ENCODE results near the gene PUS3.

PUS3 gene, protein sequence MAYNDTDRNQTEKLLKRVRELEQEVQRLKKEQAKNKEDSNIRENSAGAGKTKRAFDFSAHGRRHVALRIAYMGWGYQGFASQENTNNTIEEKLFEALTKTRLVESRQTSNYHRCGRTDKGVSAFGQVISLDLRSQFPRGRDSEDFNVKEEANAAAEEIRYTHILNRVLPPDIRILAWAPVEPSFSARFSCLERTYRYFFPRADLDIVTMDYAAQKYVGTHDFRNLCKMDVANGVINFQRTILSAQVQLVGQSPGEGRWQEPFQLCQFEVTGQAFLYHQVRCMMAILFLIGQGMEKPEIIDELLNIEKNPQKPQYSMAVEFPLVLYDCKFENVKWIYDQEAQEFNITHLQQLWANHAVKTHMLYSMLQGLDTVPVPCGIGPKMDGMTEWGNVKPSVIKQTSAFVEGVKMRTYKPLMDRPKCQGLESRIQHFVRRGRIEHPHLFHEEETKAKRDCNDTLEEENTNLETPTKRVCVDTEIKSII

DNA sequence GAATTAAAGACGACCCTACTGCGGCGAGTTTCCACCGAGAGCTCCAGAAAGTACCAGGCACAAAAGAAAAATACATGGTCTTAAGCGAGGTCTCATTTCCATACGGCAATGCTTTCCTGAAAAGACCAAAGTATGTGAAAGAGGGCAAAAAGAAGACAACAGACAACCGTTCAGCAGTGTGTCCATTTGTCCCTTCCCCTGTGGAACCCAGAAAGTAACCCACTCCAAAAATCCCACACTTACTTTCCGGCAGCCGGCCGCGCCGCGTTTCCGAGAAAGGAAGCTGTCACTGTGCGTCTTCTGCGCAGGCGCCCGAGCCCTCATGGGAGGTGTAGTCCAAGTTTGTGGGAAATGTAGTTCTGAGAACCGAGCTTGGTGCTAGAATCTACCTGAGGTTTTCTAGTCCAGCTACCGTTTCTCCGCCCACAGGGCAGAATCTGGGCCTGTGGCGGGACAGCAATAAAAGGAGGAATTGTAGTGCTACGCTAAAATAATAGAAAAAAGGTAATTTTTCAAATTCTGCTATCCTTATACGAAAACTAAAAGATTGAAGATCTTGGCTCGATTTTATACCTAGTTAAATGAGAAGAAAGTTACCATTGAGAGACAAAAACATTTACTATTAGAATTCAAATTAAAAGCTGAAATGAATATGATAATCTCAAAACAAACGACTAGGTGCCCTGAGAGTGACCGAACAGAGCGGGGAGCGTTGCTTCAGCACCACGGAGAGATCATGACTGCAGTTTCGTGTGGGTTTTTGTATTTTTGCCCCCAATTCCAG, at the start of gene PUS3:
Gene PUS3, minus strand, starts transcription at position 280 of the 784 bp plus-strand sequence. CDS start 6,922 bp downstream, outside the sequence.
- peak; percentile 65 for DNase-seq (ENCODE audit: low read depth)
- no peak for TF ChIP-seq CTCF (IDR thresholded peaks at IDR 0.05; ENCODE audit: control insufficient read depth, extremely low read depth, insufficient read depth)
- peak within 1 kb of the TSS; percentile 70 for H3K4me3 ChIP-seq (ENCODE audit: low read depth, low read length)

- H3K4me3 ChIP-seq (ENCODE audit: low read depth, low read length) = no peak overlapping the region
- TF ChIP-seq CTCF (IDR thresholded peaks at IDR 0.05; ENCODE audit: control insufficient read depth, extremely low read depth, insufficient read depth) = no peak
- peak; percentile 25 for DNase-seq (ENCODE audit: low read depth)
Observed at GRCh38 chr11:125952559-125952958, 49.6 kb upstream of the PUS3 start.

GRCh38 chr11:125951731-125952130, 48.7 kb upstream of the PUS3 start:
- TF ChIP-seq CTCF (IDR thresholded peaks at IDR 0.05; ENCODE audit: control insufficient read depth, extremely low read depth, insufficient read depth) = no peak
- DNase-seq (ENCODE audit: low read depth) = no peak
- no peak overlapping the region for H3K4me3 ChIP-seq (ENCODE audit: low read depth, low read length)

GRCh38 chr11:125950696-125951651, 48.0 kb upstream of the PUS3 start:
- no peak for TF ChIP-seq CTCF (IDR thresholded peaks at IDR 0.05; ENCODE audit: control insufficient read depth, extremely low read depth, insufficient read depth)
- no peak overlapping the region for H3K4me3 ChIP-seq (ENCODE audit: low read depth, low read length)
- DNase-seq (ENCODE audit: low read depth) = no peak

DNA sequence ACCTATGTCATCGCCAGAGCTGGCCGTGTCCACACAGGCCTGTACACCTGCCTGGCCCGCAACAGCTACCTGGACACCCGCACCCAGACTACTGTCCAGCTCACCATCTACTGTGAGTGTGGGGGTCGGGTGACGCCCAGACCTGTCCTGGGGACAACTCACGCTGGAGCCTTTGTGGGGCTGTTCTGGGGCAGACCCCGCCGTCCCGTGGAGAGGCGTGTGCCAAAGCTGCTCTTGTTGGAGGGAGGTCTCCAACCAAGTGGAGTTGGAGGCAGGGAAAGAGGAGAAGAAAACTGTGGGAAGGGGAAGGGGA, 47.1 kb upstream of the PUS3 start:
- no peak for TF ChIP-seq CTCF (IDR thresholded peaks at IDR 0.05; ENCODE audit: control insufficient read depth, extremely low read depth, insufficient read depth)
- H3K4me3 ChIP-seq (ENCODE audit: low read depth, low read length) = no peak overlapping the region
- no peak for DNase-seq (ENCODE audit: low read depth)

Measured in LNCaP clone FGC (cell line).